Left cardiac atrium (tissue), 4 donors: Measurements from ENCODE around the gene STAP2. TPM values are rescaled to one million over a fixed set of nuclear protein-coding genes. Genes with fewer than 3 reads are reported as not detected.
A peak's percentile ranks its signal among the peaks of the same experiment; 100 is the strongest.

ENCODE experiments used
- ATAC-seq, 2 donors: fragments of 200-7000 bp; cut with Tn5 transposase; one replicate each; pipeline ENCODE4 v1.9.1; 2020; ENCODE audit warnings: mild to moderate bottlenecking in 2 of 2, moderate library complexity in 2 of 2
- DNase-seq: peaks from one replicate; pipeline ENCODE4 v3.0.0-alpha.2; 2020
- intact Hi-C, 2 donors: fragments of 100-400 bp; cut with DNase I; formaldehyde crosslinking; loops; one replicate each; pipeline versions ENCODE4 v1.14.1 to v1.15.1; 2022 to 2023
- long read RNA-seq: library from polyadenylated mRNA; unstranded; transcript quantifications from one replicate; pipeline ENCODE4 v2.0.0, GENCODE V29; 2021
- total RNA-seq, 2 donors: library from RNA; stranded (reverse); fragmentation: NEBNext Ultra II Directional; extraction: Animal tissue kit (Norgen Biotek cat#: 25700); gene quantifications; one replicate each; pipeline ENCODE4 v1.2.1, GENCODE V29; 2021
- donor health status: DM: no; HTN: yes; CAD: no.
- donor health status: DM: no; HTN: yes; CAD: no; lungs with severe emphysema.
- donor health status: DM: yes; HTN: yes; CAD: no.
- donor health status: Dilated cardiomyopathy.

The STAP2 gene, protein sequence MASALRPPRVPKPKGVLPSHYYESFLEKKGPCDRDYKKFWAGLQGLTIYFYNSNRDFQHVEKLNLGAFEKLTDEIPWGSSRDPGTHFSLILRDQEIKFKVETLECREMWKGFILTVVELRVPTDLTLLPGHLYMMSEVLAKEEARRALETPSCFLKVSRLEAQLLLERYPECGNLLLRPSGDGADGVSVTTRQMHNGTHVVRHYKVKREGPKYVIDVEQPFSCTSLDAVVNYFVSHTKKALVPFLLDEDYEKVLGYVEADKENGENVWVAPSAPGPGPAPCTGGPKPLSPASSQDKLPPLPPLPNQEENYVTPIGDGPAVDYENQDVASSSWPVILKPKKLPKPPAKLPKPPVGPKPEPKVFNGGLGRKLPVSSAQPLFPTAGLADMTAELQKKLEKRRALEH
- total RNA-seq = 1 to 10 TPM; 4.8 to 8.2 TPM
- long read RNA-seq, partial matches to known transcripts = 1 of 6 reads
- long read RNA-seq, other reads (novel, unspliced or antisense) = 1 of 6 reads

DNA sequence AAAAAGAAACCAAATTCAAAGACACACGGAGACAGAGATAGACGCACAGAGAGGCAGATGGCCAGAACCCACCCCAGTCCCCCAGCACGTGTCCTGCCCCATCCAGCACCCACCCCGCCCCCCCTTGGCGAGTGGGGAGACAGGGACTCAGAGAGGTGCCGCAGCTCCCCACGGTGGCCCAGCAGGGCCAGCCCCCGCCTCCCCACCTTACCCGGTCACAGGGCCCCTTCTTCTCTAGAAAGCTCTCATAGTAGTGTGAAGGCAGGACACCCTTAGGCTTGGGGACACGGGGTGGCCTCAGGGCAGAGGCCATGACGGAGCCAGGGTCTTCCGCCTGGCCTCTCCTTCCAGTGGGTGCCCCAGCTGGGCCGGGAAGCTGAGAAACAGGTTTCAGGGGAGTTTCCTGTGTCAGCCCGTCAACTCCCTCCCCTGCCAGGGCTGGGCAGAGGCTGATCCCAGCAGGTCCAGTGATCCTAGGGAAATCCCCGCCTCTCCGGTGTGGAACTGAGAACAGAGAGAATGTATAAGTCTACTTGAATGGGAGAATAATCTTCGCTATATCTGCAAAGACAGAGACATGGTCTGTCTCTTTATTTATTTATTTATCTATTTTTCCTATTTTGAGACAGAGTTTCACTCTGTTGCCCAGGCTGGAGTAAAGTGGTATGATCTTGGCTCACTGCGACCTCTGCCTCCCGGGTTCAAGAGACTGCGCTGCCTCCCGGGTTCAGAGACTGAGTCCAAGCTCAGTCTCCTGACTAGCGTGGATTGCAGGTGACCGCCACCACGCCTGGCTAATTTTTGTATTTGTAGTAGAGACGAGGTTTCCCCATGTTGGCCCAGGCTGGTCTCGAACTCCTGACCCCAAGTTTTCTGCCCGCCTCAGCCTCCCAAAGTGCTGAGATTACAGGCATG, at the start of gene STAP2:
TSS of gene STAP2 (minus strand) at position 387 of the 915 bp plus-strand sequence. CDS start at position 313, 74 bp downstream.
- DNase-seq = no peak
- intact Hi-C loops = no loop called here

DNA sequence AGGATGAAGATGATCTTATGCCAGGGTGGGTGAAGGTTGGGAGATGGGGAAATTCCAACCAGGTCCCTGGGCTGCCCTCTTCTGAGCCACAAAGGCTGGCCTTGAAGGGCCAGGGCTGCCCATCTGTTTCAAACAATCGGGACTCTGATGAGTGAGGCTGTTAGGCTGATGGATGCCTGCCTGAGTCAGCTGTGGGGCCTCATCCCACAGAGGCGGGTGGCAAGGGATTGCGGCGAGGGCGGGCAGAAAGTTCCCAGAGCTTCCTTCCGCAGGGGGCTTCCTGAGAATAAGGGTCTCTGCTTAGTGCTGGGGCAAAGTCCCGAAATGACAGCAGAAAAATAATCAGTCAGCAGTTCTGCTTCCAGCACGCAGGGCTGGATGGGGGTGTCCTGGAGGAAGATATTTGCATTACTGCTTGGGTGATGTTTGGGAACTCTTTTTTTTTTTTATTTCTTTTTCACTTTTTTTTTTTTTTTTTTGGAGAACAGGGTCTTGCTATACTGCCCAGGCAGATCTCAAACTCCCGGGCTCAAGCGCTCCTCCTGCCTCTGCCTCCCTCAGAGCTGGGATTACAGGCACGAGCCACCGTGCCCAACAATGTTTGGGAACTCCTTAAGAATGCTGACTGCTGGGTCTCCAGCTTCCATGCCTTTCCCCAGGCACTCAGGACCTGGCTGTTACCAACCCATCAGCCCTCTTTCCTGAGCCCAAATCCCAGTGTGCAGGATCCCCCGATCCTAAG, 47.6 kb upstream of the STAP2 start:
- ATAC-seq = no peak
- no peak for DNase-seq
- intact Hi-C loops = no loop called here

More for the DNA sequence above, at the start of gene STAP2:
- no peak for ATAC-seq

DNA sequence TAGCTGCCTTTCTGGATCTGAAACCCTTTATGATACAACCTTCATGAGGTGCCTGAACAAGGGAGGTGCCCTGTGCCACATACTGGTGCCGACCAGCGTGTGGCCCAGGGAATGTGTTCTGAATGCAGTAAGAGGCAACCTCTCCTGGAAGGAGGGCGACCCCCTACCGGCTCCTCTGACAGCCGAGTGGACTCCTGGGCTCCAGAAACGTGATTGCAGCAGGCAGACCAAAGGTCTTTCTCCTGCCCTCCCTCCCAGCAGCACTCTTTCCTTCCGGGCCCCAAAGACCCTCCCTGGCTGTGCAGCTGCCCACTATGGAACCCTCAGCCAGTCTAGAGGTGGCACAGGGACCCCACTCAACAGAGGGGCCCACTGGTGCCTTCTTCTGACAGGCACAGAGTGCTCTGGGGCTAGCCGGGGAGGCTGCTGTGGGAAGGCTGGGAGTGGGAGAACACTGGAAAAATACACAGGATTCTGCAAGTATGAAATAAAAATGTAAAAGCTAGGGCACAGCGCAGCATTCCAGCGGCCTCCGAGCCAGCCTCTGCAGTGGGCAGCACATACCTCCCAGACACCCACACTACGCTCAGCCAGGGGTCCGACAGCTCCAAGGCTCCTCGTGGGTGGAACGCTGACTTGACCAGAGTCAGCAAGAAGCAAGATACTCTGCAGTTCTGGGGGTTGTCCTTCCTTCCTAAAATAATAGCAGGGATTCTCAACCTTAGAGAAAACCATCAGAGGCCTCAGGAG, 46.8 kb upstream of the STAP2 start:
- no peak for ATAC-seq
- DNase-seq = no peak
- intact Hi-C loops = no loop called here

DNA sequence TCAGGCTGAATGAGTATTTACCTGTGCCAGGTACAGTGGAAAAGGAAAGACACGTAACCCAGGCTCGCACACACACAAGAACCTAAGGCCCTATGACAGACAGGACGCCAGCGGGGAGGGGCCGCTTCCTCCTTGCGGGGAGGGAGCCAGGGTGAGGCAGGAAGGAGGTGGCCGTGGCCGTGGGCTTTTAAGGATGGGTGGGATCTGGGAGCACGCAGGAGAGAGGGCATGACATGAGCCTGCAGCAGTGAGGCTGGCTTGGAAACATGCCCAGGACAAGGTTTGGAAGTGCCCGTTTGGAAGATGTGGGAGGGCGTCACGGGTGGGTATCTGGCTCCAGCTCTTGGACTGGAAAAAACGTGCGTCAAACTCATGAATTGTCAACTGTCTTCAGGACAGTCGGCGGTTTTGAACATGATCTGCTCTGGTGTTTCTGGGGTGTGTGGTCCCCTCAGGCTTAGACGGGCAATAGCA, 41.7 kb upstream of the STAP2 start:
- intact Hi-C loops = no loop called here
- DNase-seq (peak; percentile 72), ATAC-seq (peak; percentile 8 to 39)

DNA sequence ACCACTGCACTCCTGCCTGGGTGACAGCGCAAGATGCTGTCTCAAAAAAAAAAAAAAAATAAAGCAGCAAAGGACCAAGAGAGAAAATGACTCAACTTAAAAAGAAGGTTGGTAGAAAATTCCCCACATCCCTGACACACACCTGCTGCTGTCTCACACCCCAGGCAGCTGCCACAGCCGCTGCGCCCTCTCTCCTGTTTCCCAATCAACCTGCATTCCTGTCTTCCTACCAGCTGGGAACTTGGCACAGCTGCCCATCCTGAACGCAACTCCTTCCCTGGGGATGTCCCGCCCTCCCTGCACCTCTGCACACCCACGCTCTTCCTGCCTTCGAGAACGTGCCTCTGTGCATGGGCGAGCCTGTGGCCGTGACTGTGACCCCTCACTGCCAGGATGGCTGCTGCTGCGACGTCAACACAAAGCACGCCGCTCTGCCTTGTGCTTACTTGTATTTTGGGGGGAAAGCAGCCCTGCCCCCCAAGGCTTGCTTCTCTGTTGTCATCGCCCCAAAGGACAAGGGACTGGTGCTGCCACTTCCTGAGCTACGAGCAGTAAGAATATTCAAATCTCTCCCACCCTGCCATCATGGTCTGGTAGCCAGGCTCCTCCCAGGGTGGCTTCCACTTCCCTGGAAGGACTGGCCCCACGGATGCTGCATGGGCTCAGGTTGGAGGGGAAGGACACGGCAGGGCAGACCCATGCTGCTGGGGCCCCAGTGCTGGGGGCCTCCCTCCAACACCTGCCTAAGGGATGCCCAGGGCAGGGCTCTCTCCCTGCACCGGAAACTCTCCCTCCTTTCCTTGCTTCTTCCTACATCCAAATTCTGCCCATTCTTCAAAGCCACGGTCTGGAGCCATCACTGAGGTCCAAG, 41.0 kb upstream of the STAP2 start:
- DNase-seq (peak; percentile 67), ATAC-seq (peak; percentile 20 to 46)
- intact Hi-C loops = no loop called here

DNA sequence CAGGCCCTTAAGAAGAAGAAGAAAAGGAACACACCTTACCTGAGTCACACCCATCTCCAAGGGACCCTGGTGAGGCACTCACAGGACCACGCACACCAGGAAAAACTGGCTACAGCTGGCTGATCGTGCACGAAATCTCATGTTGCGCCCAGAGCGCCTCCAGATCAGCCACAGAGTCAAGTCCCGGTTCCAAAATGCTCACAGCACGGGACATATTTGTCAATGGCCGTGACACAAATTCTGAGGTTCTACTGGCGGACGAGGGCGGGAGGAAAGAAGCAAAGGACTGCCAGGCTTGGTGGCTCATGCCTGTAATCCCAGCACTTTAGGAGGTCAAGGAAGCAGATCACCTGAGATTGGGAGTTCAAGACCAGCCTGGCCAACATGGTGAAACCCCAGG, 40.3 kb upstream of the STAP2 start:
- ATAC-seq (no peak), DNase-seq (no peak)
- intact Hi-C loops = no loop called here

DNA sequence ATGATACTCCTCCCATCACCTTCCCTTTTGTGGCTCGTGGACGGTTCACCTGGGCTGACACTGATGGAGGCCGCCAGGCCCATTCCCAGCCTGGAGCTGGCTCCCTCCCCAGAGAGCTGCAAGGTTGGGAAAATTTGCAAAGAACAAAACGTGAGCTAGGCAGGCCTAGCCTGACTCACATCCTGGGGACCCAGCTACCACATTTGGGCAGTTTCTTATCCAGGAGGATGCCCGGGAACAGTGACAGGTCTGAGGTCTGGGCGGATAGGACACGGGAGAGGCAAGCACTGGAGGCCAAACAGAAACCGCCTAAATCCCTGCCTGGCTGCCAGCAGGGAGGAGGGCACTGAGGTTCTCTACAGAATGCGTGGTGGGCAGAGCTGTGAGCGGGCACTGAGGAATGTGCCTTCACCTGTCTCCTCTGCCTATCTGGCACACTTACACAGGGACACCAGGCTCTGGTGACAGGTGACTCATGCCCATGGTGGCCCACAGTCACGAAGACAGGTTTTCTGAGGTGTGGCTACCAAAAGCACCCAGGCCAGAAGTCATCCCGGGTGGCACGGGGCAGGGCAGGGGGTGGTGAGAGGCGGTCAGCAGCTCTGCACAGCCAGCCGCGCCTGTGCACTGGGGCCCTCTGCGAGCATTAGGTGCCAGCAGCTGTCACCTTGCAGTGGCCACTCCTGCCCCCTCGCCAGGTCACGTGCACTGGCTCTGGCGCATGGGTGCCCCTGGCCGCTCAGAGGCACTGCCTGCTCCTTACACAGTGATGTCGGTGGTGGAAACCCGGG, 38.6 kb upstream of the STAP2 start:
- intact Hi-C loops = no loop called here
- ATAC-seq (peak; percentile 8 to 27), DNase-seq (no peak)

DNA sequence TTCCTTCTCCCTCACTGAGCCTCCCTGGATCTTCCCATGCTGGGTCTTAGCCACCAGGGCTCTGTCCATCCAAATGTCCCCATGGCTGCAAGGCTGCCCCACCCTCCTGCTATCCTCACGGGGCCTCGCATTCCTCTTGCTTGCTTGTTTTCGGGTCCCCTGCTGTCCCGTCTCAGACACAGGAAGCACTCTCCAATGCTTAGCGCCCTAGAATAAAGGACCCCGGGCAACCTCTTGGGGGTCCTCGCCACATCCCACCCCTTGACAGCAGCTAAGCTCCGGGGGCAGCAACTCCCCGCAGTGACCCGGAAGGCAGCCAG, 38.0 kb upstream of the STAP2 start:
- no peak for ATAC-seq
- DNase-seq = no peak
- intact Hi-C loops = no loop called here

DNA sequence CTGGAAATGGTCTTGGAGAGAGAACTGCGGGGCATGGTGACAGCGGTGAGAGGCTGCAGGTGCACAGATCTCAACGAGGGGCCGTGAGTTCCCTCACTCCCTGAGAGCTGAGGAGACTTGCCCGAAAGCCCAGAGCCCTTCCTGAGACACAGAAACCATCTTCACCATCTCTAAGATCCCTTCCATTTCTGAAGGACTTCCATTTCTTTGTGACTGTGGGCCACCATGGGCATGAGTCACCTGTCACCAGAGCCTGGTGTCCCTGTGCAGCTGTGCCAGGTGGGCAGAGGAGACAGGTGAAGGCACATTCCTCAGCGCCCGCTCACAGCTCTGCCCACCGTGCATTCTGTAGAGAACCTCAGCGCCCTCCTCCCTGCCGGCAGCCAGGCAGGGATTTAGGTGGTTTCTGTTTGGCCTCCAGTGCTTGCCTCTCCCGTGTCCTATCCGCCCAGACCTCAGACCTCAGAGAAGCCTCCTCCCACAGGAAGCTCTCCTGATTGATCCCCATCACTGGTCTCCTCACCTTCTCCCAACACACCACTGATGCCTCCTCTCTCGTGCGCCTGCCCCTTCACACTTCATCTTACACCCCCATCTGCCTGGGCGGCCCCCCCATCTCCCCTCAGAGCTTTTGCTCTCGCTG, 37.5 kb upstream of the STAP2 start:
- intact Hi-C loops = no loop called here
- DNase-seq (no peak), ATAC-seq (no peak)

DNA sequence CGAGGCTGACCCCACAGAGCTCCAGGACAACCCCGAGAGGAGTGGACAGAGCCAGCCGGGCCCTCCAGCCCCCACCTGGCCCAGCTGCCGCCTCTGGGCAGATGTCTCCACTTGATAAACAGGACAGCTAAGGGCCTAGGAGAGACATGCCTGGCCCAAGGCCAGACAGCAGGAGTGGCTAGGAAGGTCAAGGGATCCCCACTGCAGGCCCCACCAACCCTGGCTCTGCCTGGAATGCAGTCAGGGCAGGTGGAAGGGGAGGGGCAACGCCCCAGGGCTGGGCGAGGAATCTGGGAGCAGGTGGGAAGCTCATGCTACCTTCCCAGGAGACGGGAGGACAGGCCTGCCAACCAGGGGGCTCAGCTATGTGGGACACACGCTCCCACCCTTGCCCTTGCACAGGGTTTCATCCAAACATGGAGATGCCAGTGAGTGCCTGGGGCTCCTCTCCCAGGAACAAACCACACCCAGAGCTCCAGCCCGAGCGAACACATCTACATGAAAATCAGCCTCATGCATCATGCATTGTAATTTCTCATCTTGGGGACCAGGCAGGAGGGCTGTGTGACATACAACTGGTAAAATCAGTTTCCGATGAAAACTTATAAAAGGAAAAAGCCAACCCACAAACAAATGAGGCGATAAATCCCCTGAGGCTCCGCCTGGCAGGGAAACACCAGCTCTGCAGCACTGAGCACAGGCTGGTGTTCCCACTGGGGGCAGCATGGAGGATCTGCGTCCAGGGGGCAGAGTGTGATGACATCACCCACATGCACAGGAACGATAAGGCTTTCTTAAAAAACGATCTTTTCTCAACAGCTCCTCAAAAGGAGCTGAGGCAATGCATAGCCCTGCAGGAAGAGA, 36.8 kb upstream of the STAP2 start:
- ATAC-seq = no peak
- no peak for DNase-seq
- intact Hi-C loops = no loop called here

DNA sequence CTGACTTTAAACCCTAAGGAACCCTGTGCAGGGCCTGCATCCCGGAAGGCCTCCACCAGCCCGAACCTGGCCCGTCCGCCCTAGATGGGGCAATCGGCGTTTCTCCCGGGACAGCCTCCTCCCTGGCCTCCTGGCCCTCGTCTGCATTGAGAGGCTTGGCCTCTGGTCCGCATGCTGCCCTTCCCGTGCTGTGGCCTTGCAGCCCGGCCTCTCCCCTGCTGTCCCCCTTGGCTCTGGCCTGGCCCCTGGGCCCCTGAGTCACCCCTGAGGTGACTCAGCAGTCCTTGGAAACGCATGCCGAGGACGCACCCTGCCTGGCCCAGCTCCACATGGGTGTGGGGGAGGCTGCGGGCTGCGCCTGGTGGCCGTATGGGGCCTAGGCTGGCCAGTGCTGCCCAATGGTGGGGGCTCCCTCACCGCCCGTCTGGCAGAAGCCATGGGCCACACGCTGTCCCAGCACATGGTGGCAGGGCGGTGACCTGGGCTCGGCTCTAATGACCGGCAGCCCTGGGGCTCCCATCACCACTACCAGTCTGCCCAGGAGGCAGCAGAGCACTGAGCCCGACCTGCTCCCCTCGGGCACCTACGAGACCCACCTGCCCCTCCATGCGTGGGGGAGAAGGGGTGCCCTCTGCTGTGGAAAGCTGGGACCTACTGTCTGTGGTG, 36.0 kb upstream of the STAP2 start:
- DNase-seq (peak; percentile 89), ATAC-seq (peak; percentile 58 to 78)
- intact Hi-C loops = no loop called here

DNA sequence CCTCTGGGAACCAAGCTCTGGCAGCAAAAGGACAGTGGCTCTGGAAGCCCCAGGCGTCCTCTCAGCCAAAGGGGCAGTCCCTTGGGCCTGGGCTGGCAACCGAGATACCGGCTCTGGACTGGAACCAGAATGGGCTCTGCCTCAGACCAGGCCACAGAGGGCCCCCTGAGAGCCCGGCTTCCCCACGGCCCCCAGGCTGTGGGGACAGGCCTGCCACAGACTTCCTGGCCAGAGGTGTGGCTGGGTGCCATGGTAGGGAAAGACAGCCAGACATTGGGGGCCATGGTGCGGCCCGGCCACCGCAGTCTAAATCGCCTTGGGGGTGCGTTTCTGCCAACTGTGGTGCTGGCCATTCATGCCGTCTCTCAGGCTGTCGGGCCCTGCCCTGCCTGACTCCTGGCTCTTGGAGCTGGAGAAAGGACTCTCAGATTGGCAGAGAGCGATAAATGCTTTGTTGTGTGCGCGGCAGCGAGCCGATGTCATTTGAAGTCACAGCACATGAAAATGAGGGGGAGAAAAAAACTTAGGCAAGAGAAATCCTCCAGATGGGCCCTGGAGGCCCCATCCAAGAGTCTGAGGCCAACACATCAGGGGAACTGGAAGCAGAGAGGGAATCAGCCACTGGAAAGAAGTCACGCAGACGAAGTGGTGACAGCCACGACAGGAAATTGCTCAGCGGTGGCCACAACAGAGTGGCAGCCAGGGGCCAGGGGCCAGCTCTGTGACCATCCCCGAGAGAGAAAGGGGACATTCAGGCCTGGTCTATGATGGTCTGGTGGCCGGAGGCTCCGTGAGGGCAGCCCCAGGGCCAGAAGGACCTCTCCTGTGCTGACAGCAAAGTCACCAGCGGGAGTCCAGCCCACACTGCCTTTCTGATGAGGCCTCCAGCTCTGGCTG, 35.2 kb upstream of the STAP2 start:
- intact Hi-C loops = no loop called here
- ATAC-seq = peak; percentile 19 to 36

DNA sequence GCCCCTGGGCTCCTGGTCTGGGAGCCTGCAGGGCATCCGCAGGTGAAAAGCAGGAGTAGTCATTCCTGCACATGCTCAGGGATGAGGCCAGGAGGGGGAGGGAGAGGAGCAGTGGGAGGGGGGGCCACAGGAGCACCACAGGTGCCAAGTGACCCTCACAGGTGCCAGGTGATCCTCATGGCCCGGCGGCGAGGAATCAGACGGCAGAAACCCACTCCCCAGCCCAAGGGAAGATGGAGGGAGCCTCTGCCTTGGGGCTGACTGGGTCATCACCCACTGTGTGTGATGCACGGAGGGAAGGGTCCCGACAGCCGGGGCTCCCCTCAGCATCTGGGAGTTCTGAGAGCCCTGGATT, 34.4 kb upstream of the STAP2 start:
- DNase-seq (no peak), ATAC-seq (no peak)
- intact Hi-C loops = no loop called here

More for the DNA sequence above, 35.2 kb upstream of the STAP2 start:
- DNase-seq = peak; percentile 65
